DND-41 (cell line): Measurements from ENCODE around the gene GFOD1.

Experiments used
- EZH2 ChIP-seq: IDR thresholded peaks from 3 replicates; pipeline ENCODE4 v1.6.1; 2012; ENCODE audit warnings: borderline replicate concordance, low read depth, mild to moderate bottlenecking, moderate library complexity, low read length, inconsistent platforms; ENCODE audit not compliant: severe bottlenecking
- TF ChIP-seq, protein P1 (sequence below): IDR thresholded peaks from 2 replicates; pipeline ENCODE4 v1.5.1; 2012; ENCODE audit warnings: borderline replicate concordance, low read length, moderate library complexity, mild to moderate bottlenecking; ENCODE audit not compliant: poor library complexity, severe bottlenecking; ENCODE audit errors: extremely low read depth

DNA sequence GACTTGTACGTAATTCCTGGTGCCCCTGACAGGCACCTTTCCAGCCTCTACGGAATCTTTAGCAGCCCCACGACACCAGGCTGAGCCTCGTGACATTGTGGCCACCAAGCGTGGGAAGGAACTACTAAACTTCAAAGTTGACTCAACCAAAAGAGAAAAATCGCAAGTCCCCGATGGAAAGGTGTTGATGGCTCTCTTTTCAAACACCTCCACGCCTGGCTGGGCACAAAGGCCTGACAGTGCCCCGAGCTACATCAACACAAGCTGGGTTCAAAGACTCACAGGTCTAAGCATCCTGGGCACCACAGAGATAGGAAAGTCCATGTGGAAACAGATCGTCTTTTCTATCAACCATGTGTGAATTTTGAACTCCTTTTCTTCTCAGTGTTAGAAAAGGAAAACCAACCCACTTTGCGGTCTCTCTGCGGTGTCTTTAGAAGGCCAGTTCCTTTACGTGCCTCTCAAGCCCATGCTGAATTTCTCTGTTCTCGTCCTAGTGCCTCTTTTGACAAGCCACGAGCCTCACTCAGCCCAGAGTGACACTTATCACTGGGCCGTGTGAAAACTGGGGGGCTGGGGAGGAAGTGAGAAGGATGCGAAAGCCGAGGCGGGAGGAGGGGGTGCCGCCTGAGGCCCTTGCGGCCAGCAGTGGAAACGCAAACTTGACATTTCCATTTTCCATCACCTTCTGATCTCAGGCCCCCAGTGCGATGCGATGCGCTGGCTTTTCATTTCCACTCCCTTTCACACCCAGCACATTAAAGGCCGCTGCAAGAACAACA is 59.4 kb downstream of the GFOD1 start:
- TF ChIP-seq, protein P1, sequence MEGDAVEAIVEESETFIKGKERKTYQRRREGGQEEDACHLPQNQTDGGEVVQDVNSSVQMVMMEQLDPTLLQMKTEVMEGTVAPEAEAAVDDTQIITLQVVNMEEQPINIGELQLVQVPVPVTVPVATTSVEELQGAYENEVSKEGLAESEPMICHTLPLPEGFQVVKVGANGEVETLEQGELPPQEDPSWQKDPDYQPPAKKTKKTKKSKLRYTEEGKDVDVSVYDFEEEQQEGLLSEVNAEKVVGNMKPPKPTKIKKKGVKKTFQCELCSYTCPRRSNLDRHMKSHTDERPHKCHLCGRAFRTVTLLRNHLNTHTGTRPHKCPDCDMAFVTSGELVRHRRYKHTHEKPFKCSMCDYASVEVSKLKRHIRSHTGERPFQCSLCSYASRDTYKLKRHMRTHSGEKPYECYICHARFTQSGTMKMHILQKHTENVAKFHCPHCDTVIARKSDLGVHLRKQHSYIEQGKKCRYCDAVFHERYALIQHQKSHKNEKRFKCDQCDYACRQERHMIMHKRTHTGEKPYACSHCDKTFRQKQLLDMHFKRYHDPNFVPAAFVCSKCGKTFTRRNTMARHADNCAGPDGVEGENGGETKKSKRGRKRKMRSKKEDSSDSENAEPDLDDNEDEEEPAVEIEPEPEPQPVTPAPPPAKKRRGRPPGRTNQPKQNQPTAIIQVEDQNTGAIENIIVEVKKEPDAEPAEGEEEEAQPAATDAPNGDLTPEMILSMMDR, result no peak
- TF ChIP-seq EZH2, result no peak
